Measurements from ENCODE around the gene ELMO3. TPM values are rescaled to one million over a fixed set of nuclear protein-coding genes. Genes with fewer than 3 reads are reported as not detected.

Gene ELMO3
- total RNA-seq, 2 experiments from 2014 or later: 5.0 to 5.6 TPM

DNA sequence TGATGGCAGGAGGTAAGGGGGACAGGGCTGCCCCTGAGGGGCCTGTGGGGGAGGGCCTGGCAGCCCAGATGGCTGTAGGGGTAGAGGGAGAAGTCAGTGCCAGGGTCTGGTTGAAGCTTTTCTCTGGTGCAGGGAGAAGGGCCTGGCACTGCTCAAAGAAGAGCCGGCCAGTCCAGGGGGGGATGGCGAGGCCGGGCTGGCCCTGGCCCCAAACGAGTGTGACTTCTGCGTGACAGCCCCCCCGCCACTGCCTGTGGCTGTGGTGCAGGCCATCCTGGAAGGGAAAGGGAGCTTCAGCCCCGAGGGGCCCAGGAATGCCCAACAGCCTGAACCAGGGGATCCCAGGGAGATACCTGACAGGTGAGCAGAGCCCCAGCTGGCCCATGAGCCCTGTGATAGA lies 31.3 kb upstream of the ELMO3 start:
- peaks cover 73% of the 10 kb centered on the region for H3K27me3 Mint-ChIP-seq
- H3K36me3 Mint-ChIP-seq (ENCODE audit: low read depth): peaks cover 7% of the 10 kb centered on the region
- no peaks in the 10 kb centered on the region for H3K9me3 Mint-ChIP-seq
- TF ChIP-seq, protein P1, sequence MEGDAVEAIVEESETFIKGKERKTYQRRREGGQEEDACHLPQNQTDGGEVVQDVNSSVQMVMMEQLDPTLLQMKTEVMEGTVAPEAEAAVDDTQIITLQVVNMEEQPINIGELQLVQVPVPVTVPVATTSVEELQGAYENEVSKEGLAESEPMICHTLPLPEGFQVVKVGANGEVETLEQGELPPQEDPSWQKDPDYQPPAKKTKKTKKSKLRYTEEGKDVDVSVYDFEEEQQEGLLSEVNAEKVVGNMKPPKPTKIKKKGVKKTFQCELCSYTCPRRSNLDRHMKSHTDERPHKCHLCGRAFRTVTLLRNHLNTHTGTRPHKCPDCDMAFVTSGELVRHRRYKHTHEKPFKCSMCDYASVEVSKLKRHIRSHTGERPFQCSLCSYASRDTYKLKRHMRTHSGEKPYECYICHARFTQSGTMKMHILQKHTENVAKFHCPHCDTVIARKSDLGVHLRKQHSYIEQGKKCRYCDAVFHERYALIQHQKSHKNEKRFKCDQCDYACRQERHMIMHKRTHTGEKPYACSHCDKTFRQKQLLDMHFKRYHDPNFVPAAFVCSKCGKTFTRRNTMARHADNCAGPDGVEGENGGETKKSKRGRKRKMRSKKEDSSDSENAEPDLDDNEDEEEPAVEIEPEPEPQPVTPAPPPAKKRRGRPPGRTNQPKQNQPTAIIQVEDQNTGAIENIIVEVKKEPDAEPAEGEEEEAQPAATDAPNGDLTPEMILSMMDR (IDR thresholded peaks at IDR 0.05): no peak
- H3K27ac Mint-ChIP-seq: no peak overlapping the region
- no peak for ATAC-seq
- peaks cover 51% of the 10 kb centered on the region for H3K4me1 Mint-ChIP-seq (ENCODE audit: low read depth)
- H3K4me3 Mint-ChIP-seq: no peak overlapping the region
- CTCF ChIA-PET: interaction anchor here (1.3 to 16.0 kb wide), 4 partner anchors 9 to 16 kb away, joined by 3 to 209 read pairs (median 20); partner anchors contain the start of genes B3GNT9, FBXL8, HSF4 and MATCAP1
- no peak for DNase-seq
- POLR2A ChIA-PET: interaction anchor here (1.1 to 3.7 kb wide), 4 partner anchors 9 to 138 kb away, joined by 3 to 23 read pairs (median 4); no protein-coding TSS in a partner anchor
- intact Hi-C loops (cut with micrococcal nuclease): no loop called here

DNA sequence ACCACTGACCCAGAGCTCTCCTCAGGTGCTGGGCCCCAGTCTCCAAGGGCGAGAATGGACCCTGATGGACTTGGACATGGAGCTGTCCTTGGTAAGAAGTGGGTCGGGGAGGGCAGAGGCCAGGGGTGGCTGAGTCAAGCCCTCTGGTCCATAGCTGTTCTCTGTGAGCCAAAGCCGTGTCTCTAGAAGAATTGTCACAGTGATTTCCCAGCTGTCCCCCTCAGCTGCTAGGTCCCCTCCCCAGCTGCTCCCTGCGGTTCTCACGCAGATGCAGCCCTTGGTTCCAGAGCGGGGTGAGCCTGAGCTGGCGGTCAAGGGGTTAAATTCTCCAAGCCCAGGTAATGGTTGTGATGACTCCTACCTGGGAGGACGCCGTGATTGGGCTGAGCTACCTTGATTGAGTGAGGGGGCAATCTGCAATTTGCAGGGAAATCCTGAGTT lies 29.9 kb upstream of the ELMO3 start:
- TF ChIP-seq, protein P1 (IDR thresholded peaks at IDR 0.05): no peak
- intact Hi-C loops (cut with micrococcal nuclease): no loop called here
- DNase-seq (no peak), ATAC-seq (no peak)
- Mint-ChIP-seq H3K9me3 (no peaks in the 10 kb centered on the region), H3K4me1 (ENCODE audit: low read depth) (peaks cover 57% of the 10 kb centered on the region), H3K4me3 (no peak overlapping the region), H3K36me3 (ENCODE audit: low read depth) (peaks cover 10% of the 10 kb centered on the region), H3K27ac (no peak overlapping the region), H3K27me3 (peaks cover 78% of the 10 kb centered on the region)
- CTCF ChIA-PET: interaction anchor here (0.8 to 16.0 kb wide), 7 partner anchors 7 to 215 kb away, joined by 3 to 209 read pairs (median 7); partner anchors contain the start of genes B3GNT9, CES3, FBXL8 and HSF4
- POLR2A ChIA-PET: no interaction called here

DNA sequence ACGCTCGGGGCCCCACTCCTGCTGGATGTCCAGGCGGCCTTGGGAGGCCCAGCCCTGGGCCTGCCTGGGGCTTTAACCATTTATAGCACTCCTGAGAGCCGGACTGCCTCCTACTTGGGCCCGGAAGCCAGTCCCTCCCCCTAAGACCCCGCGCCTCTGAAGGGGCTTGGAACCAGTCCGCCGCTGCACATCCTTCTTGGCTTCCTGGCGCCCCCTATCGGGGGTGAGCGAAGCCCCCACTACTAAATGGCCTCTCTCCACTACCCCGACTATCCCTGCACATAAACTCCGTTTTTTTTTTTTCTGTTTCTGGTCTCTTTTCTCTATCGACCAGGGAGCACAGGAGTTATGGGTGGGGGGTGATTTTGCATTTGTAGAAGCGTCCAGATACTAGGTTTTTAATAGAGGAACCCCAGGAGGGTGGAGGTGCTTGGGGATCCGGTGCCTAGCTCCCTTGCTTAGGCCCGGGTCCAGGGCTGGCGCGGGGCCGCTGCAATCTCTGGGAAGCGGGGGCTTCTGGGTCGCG lies 29.2 kb upstream of the ELMO3 start:
- Mint-ChIP-seq H3K36me3 (ENCODE audit: low read depth) (peaks cover 10% of the 10 kb centered on the region), H3K27me3 (peaks cover 75% of the 10 kb centered on the region), H3K4me3 (peak overlapping the region; percentile 73), H3K27ac (peak overlapping the region; percentile 72), H3K4me1 (ENCODE audit: low read depth) (peaks cover 54% of the 10 kb centered on the region), H3K9me3 (no peaks in the 10 kb centered on the region)
- DNase-seq (peak; percentile 69), ATAC-seq (peak; percentile 12)
- TF ChIP-seq, protein P1 (IDR thresholded peaks at IDR 0.05): peak; percentile 83
- ChIA-PET CTCF (interaction anchor here (0.8 to 16.0 kb wide), 11 partner anchors 10 to 216 kb away, joined by 3 to 209 read pairs (median 5); partner anchors contain the start of genes B3GNT9, CES3, FBXL8 and HSF4), POLR2A (interaction anchor here (9.2 kb wide), 1 partner anchor 9 kb away, joined by 67 read pairs; the partner anchor contains the start of genes FBXL8 and TRADD)
- intact Hi-C loops (cut with micrococcal nuclease): no loop called here

DNA sequence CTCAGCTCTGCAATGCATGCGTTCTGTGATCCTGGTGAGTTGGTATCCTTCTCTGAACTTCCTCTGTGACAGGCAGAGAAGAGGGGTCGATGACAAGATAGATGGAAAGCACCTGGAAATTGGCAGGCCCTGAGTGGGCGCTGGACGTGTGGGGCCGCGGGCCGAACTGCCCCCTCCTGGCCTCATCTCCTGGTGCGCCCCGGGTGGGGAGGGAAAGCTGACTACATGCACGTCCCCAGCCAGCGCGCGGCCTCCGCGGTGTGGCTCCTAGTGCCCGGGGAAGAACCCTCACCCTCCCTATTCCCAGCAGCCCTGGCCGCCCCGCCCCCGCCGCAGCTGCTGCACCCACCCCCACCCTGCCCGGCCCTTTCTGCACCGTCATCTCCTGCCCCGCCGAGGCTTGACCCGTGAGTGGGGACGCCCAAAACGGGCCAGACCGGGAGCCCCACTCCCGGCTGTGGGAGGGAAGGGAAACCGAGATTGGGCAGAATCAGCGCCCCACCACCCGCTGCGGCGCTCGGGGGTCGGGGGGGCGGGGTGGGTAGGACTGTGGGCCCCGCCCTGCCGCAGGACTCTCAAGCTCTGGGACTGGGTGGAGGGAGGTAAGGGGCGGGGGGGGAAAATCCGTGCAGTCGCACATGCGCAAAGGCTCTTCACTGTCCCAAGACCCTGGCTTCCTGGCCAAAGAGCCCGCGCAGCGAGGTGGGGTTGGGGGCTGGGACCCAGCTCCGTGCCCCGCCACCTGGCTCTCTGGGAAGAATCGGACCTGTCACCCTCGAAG lies 28.6 kb upstream of the ELMO3 start, which contains the start of gene NOL3:
NOL3 (plus strand) TSS at position 371 of the 781 bp plus-strand sequence.
- H3K27ac Mint-ChIP-seq: peak within 1 kb of the TSS; percentile 72
- peaks cover 72% of the 10 kb centered on the region for H3K27me3 Mint-ChIP-seq
- peaks cover 12% of the 10 kb centered on the region for H3K36me3 Mint-ChIP-seq (ENCODE audit: low read depth)
- ChIA-PET CTCF (interaction anchor here (0.7 to 16.0 kb wide), 10 partner anchors 9 to 216 kb away, joined by 3 to 209 read pairs (median 6); partner anchors contain the start of genes B3GNT9, CES3, FBXL8 and HSF4), POLR2A (interaction anchor here (0.9 to 9.2 kb wide), 2 partner anchors 9 to 152 kb away, joined by 3 to 67 read pairs; partner anchors contain the start of genes FBXL8 and TRADD)
- H3K4me3 Mint-ChIP-seq: peak within 1 kb of the TSS; percentile 73
- H3K4me1 Mint-ChIP-seq (ENCODE audit: low read depth): peaks cover 51% of the 10 kb centered on the region
- intact Hi-C loops (cut with micrococcal nuclease): no loop called here
- DNase-seq (peak; percentile 89), ATAC-seq (peak; percentile 57)
- TF ChIP-seq, protein P1 (IDR thresholded peaks at IDR 0.05): no peak
- H3K9me3 Mint-ChIP-seq: no peaks in the 10 kb centered on the region
